Measurements from ENCODE around the gene SPART. TPM values are rescaled to one million over a fixed set of nuclear protein-coding genes. Genes with fewer than 3 reads are reported as not detected.

SPART gene
- total and polyA plus RNA-seq, 2 experiments from 2014 or later, result 29.4 to 34.2 TPM

DNA sequence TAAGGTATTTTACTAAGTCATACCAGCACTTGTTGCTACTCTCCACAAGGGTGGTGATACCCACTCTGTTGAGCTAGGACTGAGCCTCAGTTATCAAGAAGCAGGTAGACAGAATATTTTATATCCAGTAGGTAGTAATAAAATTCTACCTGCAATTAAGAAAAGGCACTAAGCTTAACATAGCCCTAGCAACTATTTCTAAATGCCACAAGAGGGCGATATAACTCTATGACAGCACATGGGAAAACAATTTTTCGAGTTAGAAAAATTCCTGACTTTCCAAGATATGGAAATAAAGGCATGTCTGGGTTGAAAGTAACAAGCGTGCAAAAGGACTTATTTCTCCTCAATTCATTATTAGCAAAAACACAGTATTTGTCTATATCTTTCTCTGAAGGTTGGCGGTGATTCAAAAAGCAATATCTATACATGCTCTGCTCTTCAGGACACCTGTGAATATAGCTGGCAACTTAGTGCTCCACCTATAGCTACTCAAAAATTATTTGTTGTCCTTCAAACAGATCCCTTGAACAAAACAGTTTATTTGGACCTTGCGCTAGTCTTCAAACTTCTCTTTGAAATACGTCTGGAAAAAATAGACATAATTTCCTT, 63.3 kb downstream of the SPART start:
- Histone ChIP-seq H3K27ac (no peak overlapping the region), H3K9me3 (ENCODE audit: low read depth) (no peaks in the 10 kb centered on the region), H3K36me3 (no peaks in the 10 kb centered on the region), H3K4me1 (ENCODE audit: low read depth) (no peaks in the 10 kb centered on the region), H3K27me3 (no peaks in the 10 kb centered on the region), H3K4me3 (no peak overlapping the region)
- peak; percentile 62 to 67 for DNase-seq (ENCODE audit: low read depth in 1 of 2, low spot score in 1 of 2)
- TF ChIP-seq, protein P1, sequence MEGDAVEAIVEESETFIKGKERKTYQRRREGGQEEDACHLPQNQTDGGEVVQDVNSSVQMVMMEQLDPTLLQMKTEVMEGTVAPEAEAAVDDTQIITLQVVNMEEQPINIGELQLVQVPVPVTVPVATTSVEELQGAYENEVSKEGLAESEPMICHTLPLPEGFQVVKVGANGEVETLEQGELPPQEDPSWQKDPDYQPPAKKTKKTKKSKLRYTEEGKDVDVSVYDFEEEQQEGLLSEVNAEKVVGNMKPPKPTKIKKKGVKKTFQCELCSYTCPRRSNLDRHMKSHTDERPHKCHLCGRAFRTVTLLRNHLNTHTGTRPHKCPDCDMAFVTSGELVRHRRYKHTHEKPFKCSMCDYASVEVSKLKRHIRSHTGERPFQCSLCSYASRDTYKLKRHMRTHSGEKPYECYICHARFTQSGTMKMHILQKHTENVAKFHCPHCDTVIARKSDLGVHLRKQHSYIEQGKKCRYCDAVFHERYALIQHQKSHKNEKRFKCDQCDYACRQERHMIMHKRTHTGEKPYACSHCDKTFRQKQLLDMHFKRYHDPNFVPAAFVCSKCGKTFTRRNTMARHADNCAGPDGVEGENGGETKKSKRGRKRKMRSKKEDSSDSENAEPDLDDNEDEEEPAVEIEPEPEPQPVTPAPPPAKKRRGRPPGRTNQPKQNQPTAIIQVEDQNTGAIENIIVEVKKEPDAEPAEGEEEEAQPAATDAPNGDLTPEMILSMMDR (IDR thresholded peaks at IDR 0.05; ENCODE audit: low read depth, low read length), result peak; percentile 75

DNA sequence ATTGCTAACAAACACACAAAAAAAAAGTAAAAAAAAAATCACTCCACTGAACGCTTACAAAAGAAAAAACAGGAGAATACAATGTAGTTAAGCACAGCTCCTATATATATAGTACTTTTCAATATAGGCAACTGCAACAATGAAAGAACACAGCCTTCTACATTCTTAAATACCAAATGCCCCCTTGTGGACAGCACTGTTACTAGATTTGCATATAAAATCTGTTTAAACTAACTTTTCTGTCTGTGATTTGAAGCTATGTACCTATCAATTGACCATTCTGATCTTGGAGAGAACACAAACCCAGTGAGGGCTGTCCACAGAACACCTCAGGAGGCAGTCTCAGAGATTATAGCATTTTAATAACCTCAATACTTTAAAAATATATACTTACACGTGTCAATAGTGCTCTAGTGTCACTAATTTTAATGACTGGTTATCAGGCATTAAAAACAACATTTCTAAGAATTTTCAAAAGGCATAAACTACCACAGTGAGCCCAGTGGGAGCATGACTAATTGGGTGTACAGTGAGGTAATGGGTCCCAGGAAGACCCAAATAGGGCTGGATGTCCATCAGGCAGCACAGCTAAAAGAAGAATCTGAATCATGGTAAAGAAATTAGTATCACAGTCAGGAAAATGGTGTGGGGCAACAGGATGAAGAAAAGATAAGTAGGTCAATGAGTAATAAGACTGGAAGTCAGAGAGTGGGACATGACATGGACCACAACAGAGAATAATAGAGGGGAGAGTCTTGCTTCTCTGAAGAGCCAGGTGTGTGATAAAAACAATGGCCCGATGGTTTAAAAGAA, 70.8 kb downstream of the SPART start:
- H3K4me1 ChIP-seq (ENCODE audit: low read depth), result no peaks in the 10 kb centered on the region
- TF ChIP-seq, protein P1 (IDR thresholded peaks at IDR 0.05; ENCODE audit: low read depth, low read length), result peak; percentile 60
- H3K9me3 ChIP-seq (ENCODE audit: low read depth), result no peaks in the 10 kb centered on the region
- no peak overlapping the region for H3K4me3 ChIP-seq
- no peak overlapping the region for H3K27ac ChIP-seq
- no peaks in the 10 kb centered on the region for H3K27me3 ChIP-seq
- peak; percentile 71 to 88 for DNase-seq (ENCODE audit: low read depth in 1 of 2, low spot score in 1 of 2)
- no peaks in the 10 kb centered on the region for H3K36me3 ChIP-seq

DNA sequence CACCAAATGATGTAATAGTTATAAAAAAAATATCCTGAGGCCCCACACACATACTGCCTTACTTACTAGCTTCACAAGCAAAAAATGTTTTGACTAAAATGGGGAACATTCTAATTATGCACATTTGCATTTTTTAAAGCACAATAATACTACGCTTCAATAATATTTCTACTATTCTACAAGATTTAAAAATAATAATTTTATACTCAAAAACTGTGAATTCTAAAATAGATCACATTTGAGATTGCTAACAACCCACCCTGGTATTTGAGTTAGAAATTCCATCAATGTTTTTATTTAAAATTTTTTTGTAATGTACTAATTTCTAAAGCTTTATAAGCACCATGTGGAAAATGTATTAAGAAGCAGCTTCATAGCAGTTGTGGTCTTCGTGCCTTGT, 72.8 kb downstream of the SPART start:
- no peaks in the 10 kb centered on the region for H3K4me1 ChIP-seq (ENCODE audit: low read depth)
- H3K36me3 ChIP-seq, result no peaks in the 10 kb centered on the region
- TF ChIP-seq, protein P1 (IDR thresholded peaks at IDR 0.05; ENCODE audit: low read depth, low read length), result no peak
- no peak for DNase-seq (ENCODE audit: low read depth in 1 of 2, low spot score in 1 of 2)
- H3K4me3 ChIP-seq, result no peak overlapping the region
- H3K27ac ChIP-seq, result no peak overlapping the region
- no peaks in the 10 kb centered on the region for H3K9me3 ChIP-seq (ENCODE audit: low read depth)
- no peaks in the 10 kb centered on the region for H3K27me3 ChIP-seq

DNA sequence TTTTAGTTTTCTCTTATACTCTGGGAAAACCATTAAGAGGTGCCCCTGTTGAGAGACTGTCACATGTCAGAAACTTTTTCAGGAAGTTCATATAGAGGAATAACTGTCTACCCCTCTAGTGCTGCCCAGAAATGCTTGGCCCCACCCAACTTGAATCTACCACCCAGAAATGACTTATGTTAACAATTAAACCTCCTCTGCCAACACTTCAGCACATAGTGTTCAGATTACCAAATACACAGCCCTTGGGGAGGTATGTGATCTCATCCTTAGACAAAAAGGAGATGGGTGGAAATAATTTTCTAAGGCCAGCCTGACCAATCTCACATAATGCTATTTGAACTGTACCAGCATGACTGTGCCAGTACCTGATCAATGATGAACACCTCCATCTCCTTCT, 84.2 kb downstream of the SPART start:
- Histone ChIP-seq H3K9me3 (ENCODE audit: low read depth) (no peaks in the 10 kb centered on the region), H3K27ac (no peak overlapping the region), H3K4me1 (ENCODE audit: low read depth) (no peaks in the 10 kb centered on the region), H3K36me3 (no peaks in the 10 kb centered on the region), H3K27me3 (no peaks in the 10 kb centered on the region), H3K4me3 (no peak overlapping the region)
- TF ChIP-seq, protein P1 (IDR thresholded peaks at IDR 0.05; ENCODE audit: low read depth, low read length), result no peak
- peak in 1 of 2 donors; percentile 21 for DNase-seq (ENCODE audit: low read depth in 1 of 2, low spot score in 1 of 2)

DNA sequence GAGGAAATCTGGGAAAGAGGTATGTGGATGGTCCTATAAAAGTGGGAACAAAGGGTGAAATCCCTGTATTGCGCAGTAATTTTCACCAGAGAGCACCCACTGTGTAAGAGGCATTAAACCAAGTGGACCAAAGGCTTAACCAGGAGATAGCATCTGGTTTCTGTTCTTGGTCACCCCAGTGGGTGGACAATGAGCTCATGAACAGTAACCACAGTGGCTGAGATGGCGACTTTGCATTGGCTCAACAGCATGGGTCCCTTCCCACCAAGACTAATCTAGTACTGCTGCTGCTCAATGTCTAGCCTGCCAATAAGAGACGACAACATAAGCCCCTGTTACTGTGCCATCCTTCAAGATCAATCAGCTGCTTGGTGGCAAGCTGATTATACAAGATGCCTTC, 85.2 kb downstream of the SPART start:
- Histone ChIP-seq H3K27me3 (no peaks in the 10 kb centered on the region), H3K27ac (no peak overlapping the region), H3K9me3 (ENCODE audit: low read depth) (no peaks in the 10 kb centered on the region), H3K4me1 (ENCODE audit: low read depth) (no peaks in the 10 kb centered on the region), H3K36me3 (no peaks in the 10 kb centered on the region), H3K4me3 (no peak overlapping the region)
- no peak for DNase-seq (ENCODE audit: low read depth in 1 of 2, low spot score in 1 of 2)
- TF ChIP-seq, protein P1 (IDR thresholded peaks at IDR 0.05; ENCODE audit: low read depth, low read length), result no peak

Measured in cardiac muscle cell (in vitro differentiated cells and primary cell).